Kidney glomerular epithelial cell (primary cell): Measurements from ENCODE around the gene ARMS2.

Experiments
- DNase-seq: peaks from one replicate; lab custom pipeline; 2025; lab: John Stamatoyannopoulos, UW

ARMS2 gene

DNA sequence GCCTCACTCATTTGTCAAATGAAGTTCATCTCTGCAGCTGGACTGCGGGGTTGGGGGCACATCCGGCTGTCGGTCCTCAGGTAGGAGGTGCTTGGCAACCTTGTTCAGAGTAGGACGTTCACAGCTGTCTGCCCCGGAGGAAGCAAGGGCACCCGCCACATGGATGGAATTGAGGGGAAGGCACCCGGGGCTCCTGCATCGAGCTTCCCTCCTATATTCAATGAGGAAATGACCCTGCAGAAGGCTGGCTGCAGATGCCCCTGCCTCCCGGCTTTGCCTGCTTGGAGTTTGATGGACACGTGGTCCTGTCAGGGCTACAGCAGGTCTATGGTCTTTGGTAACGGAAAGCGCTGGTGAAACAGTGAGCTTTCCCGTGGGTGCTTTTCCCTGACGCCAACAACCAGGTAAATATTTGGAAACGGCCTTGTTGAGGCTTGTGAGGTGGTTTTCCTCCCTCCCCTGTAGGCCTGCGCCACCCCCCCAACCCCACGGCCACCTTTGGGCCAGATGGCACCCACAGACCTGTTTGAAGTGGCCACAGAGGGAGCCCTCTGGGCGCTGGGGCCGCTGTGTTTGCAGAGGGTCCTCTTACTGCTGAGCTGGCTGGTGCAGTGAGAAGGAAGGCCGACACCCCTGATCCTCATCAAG is 39.8 kb downstream of the ARMS2 start:
- DNase-seq: no peak

DNA sequence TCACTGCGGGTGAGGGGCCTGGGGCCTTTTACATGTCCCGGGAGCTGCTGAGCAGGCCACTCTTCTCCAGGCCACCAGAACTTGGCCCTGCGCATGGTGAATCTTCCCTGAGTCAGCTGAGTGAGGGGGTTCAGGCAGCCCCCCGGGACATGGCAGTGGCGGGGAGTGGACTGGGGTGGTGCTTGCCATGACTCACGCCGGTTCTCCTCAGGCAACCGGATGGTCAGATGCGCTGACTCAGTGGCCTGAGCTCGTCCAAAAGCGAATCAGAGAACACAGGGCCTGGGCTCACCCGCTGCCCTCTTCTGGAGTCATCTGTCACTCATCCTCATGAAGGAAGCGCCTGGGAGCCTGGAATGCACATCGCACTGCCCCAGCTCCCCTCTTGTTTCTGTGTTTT is 40.4 kb downstream of the ARMS2 start:
- DNase-seq: no peak

DNA sequence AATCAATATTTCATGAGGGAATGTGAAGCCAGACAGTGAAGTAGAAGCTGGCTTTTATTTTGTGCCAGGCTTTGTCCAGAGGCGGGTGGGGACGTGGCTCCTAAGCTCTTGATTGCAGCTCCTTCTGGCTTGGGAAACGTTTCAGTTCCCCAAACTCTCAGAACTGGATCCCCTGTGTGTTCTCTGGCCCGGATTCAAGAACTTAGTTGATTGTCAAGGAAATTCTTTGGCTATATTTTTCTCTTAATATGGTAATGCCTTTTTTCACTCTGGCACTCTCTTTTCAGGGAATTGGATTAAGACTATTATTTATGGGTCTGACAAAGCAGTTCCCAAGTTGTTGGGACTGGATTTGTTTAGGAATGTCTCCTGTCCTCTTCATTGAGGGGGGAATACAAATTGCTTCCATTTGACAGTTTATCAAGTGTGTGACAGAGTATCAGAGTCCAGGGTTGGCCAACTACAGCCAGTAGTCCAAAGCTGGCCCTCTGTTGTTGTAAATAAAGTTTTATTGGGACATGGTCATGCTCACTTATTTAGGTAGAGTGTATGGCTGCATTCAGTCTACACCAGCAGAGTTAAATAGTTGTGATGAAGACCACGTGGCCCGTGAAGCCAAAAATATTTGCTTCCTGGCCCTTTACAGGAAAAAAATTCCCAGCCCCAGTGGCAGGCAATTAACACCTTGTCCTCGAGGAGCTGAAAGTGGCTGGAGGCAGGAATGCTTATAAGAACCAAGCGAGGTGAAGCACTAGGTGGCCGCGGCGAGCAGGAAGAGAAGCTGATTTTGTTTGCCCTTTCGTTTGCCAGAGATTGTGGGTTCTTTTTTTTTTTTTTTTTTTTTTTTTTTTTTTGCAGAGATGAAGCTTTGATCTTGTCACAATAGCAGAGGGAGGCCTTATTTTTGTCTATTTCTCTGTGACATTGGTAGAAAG is 41.2 kb downstream of the ARMS2 start:
- DNase-seq: no peak

DNA sequence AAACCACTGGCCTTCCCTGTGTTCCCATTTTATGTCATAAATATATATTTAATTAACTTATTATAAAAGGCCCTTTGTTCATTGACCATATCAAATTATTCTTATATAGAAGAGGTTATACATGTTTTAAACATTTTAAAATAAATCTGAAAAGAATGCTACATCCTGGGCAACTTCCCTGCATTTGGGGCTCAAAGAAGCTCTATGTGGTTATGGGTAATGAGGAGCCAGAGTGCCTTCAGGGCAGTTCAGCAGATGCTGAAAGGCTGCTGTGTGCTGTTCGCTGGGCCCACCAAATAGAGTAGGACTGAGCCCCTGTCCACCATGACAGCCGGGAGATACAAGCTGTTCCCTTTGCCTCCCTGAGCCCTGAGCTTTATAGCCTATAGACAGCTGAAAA is 42.8 kb downstream of the ARMS2 start:
- no peak for DNase-seq

DNA sequence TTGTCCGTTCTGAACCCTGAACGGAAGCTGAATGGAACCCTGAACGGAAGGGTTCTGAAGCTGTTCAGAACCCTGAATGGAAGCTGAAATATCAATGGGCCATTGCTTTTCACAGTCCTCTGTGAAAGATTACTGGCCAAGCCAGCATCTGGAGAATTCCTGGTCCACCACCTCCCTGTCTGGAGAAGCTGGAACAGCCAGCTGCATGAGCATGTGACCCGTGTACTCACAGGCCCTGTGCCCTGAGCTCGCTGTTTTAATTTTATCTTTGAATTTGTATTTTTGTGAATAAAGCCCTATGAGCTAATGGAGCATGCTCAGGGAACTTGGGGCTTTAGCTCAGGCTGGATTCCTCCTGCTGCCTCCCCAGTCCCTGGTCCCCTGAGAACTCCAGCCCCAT is 44.1 kb downstream of the ARMS2 start:
- no peak for DNase-seq

DNA sequence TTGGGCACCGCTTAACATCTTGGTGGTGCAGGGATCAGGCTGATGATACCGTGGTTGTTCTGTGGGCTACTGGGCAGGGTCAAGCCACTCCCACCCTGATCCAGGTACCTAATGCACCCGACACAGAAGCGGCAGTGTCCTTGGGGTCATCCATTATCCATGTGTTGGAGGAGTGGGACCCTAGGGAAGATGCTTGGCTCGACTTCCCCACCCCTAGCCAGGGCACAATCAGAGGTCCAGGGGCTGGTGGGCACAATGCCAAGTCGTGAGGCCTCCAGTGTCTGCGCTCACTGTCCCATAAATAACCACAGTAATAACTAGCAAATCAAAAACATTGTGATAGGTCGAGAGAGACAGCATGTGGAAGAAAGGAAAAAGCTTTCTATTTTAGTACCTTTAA is 44.6 kb downstream of the ARMS2 start:
- no peak for DNase-seq

DNA sequence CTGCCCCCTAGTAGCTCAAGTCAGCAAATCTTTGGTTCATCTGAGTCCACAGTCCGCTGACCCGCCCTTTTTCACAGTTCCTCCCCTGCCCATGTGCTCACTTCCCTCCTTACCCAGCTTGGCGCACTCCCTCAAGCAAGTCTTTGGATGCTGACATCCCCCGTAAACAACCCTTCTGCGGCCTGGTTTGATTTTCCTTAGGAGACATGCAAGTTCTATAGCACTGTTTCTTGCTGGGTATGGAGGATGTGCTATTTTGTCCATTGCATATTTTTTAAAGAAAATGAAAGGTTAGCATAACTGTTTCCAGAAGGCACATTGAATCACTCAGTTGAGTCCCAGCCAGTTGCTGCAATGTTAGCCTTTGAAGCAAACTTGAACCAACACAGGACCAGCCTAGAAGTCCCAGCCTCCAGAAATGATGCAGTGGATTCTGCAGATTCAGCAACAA is 45.1 kb downstream of the ARMS2 start:
- DNase-seq: no peak

DNA sequence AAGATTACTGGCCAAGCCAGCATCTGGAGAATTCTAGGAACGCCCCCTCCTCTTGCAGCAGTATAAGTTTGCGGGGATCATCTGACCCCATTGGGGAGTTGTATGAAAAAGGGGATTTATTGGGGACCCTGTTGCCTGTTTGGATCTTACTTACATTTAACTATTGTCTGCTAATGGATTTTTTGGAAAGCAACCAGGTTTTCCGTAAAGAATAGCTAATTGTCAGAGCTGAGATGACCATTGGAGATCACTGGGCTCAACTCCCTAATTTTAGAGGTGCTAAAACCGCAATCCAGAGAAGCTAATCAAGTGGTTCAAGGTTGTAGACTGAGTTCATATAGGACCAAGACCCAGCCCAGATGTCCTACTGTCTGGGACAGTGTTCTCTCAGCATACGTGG is 45.7 kb downstream of the ARMS2 start:
- no peak for DNase-seq

DNA sequence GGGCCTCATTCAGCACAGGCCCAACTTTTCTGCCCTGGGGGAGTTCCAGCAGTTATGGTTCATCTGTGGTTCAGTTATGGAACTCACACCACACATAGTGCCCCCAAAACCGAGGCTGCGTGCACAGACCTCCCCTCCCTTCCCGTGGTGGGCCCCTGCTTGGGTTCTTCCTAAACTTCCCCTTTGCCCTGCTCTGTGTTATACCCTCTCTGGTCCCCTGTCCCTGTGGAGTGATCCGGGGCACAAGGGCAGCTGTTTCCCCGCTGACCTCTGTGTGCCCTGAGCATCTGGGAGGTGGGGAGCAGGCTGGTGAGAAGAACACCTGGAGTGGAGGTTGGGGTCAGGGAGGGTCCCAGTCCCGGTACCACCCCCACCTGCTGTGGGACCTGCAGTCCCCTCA is 46.3 kb downstream of the ARMS2 start:
- no peak for DNase-seq

DNA sequence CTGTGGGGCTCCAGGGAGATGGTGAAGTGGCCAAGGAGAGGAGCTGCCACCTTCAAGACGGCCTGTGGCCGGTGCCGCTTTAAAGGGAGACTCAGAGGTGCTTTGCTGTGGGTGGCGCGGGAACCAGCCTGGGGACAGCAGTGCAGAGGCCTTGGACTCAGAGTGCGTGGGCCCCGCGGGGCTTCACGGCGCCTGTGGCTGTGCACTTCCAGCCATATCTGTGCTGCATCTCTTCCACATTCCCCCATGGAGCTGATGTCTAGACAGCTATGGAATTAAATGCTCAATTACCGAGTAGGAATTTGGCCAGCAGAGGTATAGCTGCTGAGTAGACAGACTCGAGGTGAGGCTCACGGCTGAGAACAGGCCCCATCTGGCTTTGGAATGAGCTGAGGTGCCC is 48.6 kb downstream of the ARMS2 start:
- DNase-seq: no peak

DNA sequence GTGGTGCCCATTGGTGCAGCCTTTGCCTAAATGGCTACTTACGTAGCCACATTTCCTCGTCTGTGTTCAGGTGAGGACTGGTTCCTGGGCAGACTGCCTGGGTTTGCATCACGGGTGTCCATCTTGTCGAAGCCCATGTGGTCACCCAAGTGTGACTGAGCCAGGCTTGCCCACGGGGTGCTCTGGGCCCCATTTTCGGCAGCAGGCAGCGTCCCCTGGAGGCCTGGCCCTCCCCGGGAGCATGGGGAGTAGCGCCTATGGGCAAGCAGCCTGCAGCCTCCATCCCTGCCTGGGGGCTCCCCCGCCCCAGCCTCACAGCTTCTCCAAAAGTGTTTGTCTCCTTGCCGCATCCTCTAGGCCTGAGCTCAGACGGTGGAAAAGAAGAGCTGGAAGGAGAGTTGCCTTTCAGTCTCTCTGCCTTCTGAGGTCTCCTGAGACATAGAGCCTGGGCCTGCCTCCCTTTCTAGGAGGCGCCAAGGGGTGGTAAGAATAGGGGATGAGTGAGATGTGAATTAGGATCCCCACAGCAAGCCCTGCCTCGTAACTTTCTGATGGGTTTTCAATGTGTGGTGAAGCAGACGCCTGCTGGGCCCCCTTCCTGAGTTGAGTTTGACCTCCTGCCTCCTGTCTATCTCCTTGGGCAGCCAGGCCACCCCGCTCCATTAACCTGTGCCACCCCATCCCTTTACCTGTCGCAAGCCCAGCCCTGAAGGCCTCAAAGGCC is 49.6 kb downstream of the ARMS2 start:
- DNase-seq: no peak

DNA sequence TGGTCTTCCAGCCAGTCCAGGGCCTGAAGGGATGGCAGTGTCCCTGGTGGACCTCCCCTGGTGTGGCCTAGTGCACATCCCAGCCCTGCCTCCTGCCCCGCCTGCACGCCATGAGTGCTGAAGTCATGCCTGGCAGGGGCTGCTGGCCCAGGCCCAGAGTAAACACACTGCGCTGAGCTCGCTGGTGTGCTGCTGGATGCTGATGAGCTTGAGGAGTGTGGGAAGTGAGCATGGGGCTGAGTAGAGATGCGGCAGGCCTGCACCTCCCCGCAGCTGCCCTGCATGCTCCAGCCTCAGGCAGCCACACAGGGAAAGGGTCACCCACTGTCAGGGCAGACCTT is 50.1 kb downstream of the ARMS2 start:
- DNase-seq: peak; percentile 67

DNA sequence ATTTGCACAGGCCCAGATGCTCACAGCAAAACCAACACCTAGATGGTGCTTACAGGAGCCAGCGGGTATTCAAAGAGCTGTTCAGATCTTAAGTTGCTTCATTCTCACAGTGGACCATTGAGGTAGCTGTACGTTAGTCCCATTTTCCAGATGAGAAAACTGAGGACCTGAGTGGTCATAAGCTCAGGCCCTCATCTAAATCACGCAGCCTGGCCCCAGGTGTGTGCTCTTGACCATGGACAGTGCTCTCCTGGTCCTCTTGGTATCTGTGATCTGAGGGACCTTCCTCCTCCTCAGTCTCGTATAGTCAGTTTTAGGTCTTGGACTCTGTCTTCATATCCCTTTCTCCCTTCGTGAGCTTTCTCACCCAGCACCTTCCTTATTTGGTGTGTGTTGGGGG is 50.6 kb downstream of the ARMS2 start:
- DNase-seq: no peak

DNA sequence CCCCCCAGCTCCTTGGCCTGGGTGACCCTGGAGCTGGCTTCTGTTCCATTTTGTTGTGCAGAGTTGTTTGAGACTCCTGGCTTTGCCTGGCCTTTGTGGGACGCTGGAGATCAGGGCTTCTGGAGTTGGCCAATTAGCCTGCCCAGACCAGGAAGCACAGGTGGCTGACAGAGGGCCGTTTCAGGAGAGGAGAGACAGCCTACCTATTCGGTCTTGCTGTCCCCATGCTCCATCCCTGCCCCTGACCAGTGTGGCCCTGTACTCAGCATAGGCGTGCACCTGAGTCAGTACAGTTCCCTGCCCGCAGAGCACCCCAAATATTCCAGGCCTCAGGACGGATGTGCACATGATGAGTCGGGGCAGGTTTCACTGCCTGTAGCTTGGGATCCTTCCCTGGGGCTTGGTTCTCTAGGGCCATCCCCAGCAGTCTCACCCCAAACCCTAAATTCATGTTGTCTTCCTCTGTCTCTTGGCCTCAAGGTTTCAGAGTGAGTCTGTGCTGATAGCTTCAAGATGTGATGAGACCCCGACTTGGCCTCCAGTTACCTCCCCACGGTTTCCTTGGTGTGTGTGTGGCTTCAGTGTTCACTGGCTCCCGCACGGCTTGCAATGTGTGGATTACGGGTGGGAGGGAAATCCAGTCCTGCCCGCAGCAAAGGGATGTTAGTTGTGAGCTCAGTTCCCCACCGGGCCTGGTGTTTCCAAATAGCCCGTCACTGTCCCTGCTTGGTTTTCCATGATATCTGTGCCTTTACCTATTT is 51.6 kb downstream of the ARMS2 start:
- DNase-seq: no peak
